ENCODE measurements around the gene PSG6. TPM values are rescaled to one million over a fixed set of nuclear protein-coding genes. Genes with fewer than 3 reads are reported as not detected.
"Not testable (repeated sequence)": the region's sequence is repeated elsewhere in the genome, so short reads cannot be mapped to it uniquely, and the experiment has no call there.

Gene PSG6
- total RNA-seq, 2 donors from 2014 or later = not detected

DNA sequence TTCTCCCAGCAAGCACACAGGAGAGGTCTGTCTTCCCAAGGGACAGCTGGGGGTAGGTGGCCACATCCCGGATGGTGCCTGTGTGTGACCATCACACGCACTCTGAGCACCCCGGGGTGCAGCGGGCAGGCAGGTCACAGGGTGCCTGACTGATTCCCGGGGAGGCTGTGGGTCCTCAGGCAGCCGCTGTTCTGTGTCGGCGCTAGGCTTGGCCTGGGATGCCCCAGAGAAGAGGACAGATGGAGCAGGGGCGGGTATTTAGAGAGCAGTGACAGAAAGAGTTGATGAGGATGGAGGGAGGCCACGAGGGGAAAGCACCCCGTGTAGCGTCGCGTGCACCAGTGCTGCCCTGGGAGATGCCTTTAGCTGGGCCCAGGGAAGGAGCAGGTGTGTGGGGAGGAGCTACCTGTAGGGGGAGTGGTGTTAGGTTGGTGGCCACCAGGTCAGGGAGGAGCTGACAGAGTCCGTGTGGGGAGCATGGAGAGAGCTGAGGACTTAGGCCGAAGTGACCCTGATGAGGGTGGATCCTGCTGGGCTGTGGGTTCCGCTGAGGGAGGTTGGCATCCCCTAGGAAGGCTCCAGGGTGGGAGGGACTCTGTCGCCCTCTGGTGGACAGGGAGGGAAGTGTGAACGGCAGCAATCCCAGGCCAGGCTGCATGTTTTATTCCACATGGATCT lies 60.7 kb downstream of the PSG6 start:
- H3K4me1 Mint-ChIP-seq; ATAC-seq; H3K4me3 Mint-ChIP-seq; H3K9me3 ChIP-seq (ENCODE audit: control insufficient read depth, low read length, poor library complexity, severe bottlenecking); H3K27ac Mint-ChIP-seq; H3K36me3 Mint-ChIP-seq (ENCODE audit: low read depth); DNase-seq: not testable (repeated sequence)
- H3K27me3 Mint-ChIP-seq = peaks cover 23% of the 10 kb centered on the region

DNA sequence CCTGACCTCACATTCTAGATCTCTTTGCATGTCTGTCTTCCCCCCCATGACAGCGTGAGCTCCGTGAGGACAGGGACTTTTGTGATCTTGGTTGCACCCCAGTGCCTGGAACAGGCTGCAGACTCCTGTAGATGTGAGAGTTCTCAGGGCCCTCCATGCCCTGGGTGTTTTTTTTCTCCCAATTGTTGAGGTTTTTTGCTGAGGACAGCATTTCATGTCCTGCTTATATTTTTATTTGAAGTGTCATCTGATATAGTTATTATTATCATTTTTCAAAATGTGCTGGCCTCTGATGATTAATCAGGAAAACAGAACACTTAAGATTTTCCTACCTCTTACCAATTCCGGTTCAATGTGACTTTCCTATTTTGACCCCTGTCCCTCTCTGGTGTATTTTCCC lies 62.9 kb downstream of the PSG6 start:
- ATAC-seq; H3K4me3 Mint-ChIP-seq; H3K36me3 Mint-ChIP-seq (ENCODE audit: low read depth); DNase-seq; H3K4me1 Mint-ChIP-seq; H3K9me3 ChIP-seq (ENCODE audit: control insufficient read depth, low read length, poor library complexity, severe bottlenecking); H3K27ac Mint-ChIP-seq: not testable (repeated sequence)
- peaks cover 35% of the 10 kb centered on the region for H3K27me3 Mint-ChIP-seq

DNA sequence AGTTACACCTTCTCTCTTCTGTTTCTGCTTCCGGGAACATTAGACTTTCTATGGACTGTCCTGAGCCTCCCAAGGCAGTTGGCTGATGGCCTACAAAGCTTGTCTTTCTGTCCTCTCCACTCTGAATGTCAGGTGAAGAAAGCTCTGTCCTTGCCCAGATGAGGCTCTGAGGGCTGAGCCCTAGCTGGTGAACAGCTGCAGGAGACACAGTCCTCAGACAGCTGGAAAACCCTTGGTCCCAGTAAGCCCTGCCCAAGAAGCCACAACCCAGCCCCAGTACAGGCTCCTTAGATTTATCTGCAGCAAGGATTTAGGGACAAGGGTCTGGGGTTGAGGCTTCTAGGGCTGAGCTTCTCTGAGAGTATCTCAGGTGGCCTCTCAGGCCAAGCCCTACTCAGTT lies 64.5 kb downstream of the PSG6 start:
- not testable (repeated sequence) for H3K4me3 Mint-ChIP-seq; H3K36me3 Mint-ChIP-seq (ENCODE audit: low read depth); H3K27ac Mint-ChIP-seq; H3K4me1 Mint-ChIP-seq; ATAC-seq; DNase-seq; H3K9me3 ChIP-seq (ENCODE audit: control insufficient read depth, low read length, poor library complexity, severe bottlenecking)
- H3K27me3 Mint-ChIP-seq = peaks cover 34% of the 10 kb centered on the region

DNA sequence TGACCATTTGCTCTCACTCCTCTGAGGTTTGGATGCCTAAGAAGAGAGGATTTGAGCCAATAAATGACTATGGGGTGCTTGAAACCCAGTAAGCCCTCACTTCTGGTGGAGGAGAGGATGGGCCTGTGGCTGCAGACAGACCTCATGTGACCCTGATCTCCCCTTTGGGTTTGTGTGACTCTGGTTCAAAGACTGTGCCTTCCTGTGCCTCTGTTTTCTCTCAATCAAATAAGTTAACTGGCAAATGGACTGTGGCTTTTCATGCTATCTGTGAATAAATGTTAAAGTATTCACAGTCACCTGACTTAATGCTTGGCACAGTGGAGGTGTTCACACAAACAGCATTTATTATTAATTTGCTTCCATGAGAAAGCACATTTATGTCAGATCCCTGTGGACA lies 64.9 kb downstream of the PSG6 start:
- DNase-seq; H3K36me3 Mint-ChIP-seq (ENCODE audit: low read depth); H3K9me3 ChIP-seq (ENCODE audit: control insufficient read depth, low read length, poor library complexity, severe bottlenecking); H3K4me3 Mint-ChIP-seq; ATAC-seq; H3K4me1 Mint-ChIP-seq; H3K27ac Mint-ChIP-seq: not testable (repeated sequence)
- peaks cover 30% of the 10 kb centered on the region for H3K27me3 Mint-ChIP-seq

Other genes starting within 250 kb of the PSG6 start
- gene PSG3, start 177.4 kb downstream of the PSG6 start, total RNA-seq = under 1 TPM; 0.42 to 0.65 TPM
- not detected for gene PSG8, start 152.2 kb downstream of the PSG6 start, total RNA-seq
- gene PSG1, start 38.2 kb downstream of the PSG6 start, total RNA-seq = under 1 TPM; 0.63 to 0.80 TPM
- not detected for gene PSG7, start 19.3 kb upstream of the PSG6 start, total RNA-seq
- gene PSG11, start 108.6 kb upstream of the PSG6 start, total RNA-seq = under 1 TPM; 0.29 to 0.37 TPM
- under 1 TPM in 1 of 2 donors, not detected in 1; 0.17 TPM for gene PSG2, start 164.8 kb upstream of the PSG6 start, total RNA-seq